Stimulated activated CD8-positive, alpha-beta memory T cell treated with anti-CD3 and anti-CD28 coated beads, Interleukin-12 subunit alpha, Interleukin-12 subunit beta, amount 100 ng/mL, for 24 hours (primary cell): ENCODE data around the gene ZNF37A.
"Not testable (repeated sequence)": the region's sequence is repeated elsewhere in the genome, so short reads cannot be mapped to it uniquely, and the experiment has no call there.

Source experiments
- DNase-seq: peaks from one replicate; pipeline ENCODE4 v3.0.0-alpha.2; 2020; ENCODE audit errors: extremely low read depth

Gene ZNF37A

GRCh38 chr10:38150891-38151463 lies 56.8 kb downstream of the ZNF37A start:
- DNase-seq = not testable (repeated sequence)

- DNase-seq = no peak
These were observed 62.5 kb downstream of the ZNF37A start for GRCh38 chr10:38156416-38157269.

DNA sequence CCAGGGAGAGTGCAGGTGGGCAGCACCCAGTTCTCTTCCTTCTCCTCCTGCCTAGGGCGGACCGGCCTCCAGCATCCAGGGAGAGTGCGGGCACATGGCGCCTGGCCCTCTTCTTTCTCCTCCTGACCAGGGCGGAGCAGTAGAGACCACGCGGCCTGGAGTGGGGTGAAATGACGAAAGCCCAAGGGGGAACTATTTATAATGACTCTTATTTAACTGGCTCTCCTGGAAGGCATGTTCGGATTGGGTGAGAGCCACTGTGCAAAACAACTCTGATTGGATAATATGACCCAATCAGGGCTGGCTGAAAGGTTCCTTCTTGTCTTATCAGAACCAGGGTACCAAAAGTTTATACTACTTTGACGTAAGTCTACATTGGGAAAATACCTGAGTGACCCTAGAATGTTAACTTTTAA lies 63.1 kb downstream of the ZNF37A start:
- DNase-seq = no peak

- no peak for DNase-seq
These were observed 64.9 kb downstream of the ZNF37A start for GRCh38 chr10:38159004-38159403.

- no peak for DNase-seq
These were observed 69.5 kb downstream of the ZNF37A start for GRCh38 chr10:38163617-38164016.

GRCh38 chr10:38174336-38174735 lies 80.2 kb downstream of the ZNF37A start:
- DNase-seq = no peak

GRCh38 chr10:38184477-38184876 lies 90.3 kb downstream of the ZNF37A start:
- no peak for DNase-seq
